Islet of Langerhans (tissue), 1 donor: Measurements from ENCODE around the gene ADAMTS19.
A peak's percentile ranks its signal among the peaks of the same experiment; 100 is the strongest.

ENCODE experiments used
- FAIRE-seq: peaks from one replicate; lab custom pipeline; 2011; peaks lifted over from hg19 to GRCh38; lab: Jason Lieb, UNC

The ADAMTS19 gene

GRCh38 chr5:129691220-129691619 is 231.1 kb downstream of the ADAMTS19 start:
- FAIRE-seq: no peak

GRCh38 chr5:129696636-129697035 is 236.5 kb downstream of the ADAMTS19 start:
- FAIRE-seq: no peak

- no peak for FAIRE-seq
Measured at GRCh38 chr5:129698661-129699060, 238.6 kb downstream of the ADAMTS19 start.

- FAIRE-seq: no peak
Measured at GRCh38 chr5:129716235-129716634, 256.1 kb downstream of the ADAMTS19 start.

- no peak for FAIRE-seq
Measured at GRCh38 chr5:129716651-129717050, 256.6 kb downstream of the ADAMTS19 start.

- FAIRE-seq: no peak
Measured at GRCh38 chr5:129717751-129718310, 257.7 kb downstream of the ADAMTS19 start.

- FAIRE-seq: no peak
Measured at GRCh38 chr5:129718471-129719090, 258.5 kb downstream of the ADAMTS19 start.

- FAIRE-seq: no peak
Measured at GRCh38 chr5:129724222-129724621, 264.1 kb downstream of the ADAMTS19 start.

GRCh38 chr5:129724647-129725046 is 264.5 kb downstream of the ADAMTS19 start:
- no peak for FAIRE-seq

- no peak for FAIRE-seq
Measured at GRCh38 chr5:129739773-129740172, 279.7 kb downstream of the ADAMTS19 start.

GRCh38 chr5:129743541-129744187 is 283.6 kb downstream of the ADAMTS19 start:
- no peak for FAIRE-seq

GRCh38 chr5:129745997-129746396 is 285.9 kb downstream of the ADAMTS19 start:
- no peak for FAIRE-seq

GRCh38 chr5:129746876-129747275 is 286.8 kb downstream of the ADAMTS19 start:
- FAIRE-seq: no peak

GRCh38 chr5:129747572-129748407 is 287.7 kb downstream of the ADAMTS19 start, which contains the start of gene MINAR2:
Gene MINAR2, plus strand, starts transcription at chr5:129748094. Its CDS starts 97 bp downstream, at chr5:129748191.
- FAIRE-seq: no peak

- no peak for FAIRE-seq
Measured at GRCh38 chr5:129748913-129749880, 289.1 kb downstream of the ADAMTS19 start.

GRCh38 chr5:129760636-129761325 is 300.7 kb downstream of the ADAMTS19 start:
- no peak for FAIRE-seq

- FAIRE-seq: no peak
Measured at GRCh38 chr5:129763651-129764050, 303.6 kb downstream of the ADAMTS19 start.

GRCh38 chr5:129766798-129767197 is 306.7 kb downstream of the ADAMTS19 start:
- FAIRE-seq: no peak

- peak; percentile 100 for FAIRE-seq
Measured at GRCh38 chr5:129767927-129768380, 307.9 kb downstream of the ADAMTS19 start.

- no peak for FAIRE-seq
Measured at GRCh38 chr5:129768735-129769134, 308.6 kb downstream of the ADAMTS19 start.
